B cell (primary cell): Measurements from ENCODE around the gene SAT2.

ENCODE experiments used
- EZH2 ChIP-seq: IDR thresholded peaks from 2 replicates; pipeline ENCODE4 v1.6.1; 2012; ENCODE audit warnings: borderline replicate concordance, low read depth, mild to moderate bottlenecking, moderate library complexity, low read length; ENCODE audit not compliant: insufficient read depth, poor library complexity, severe bottlenecking
- TF ChIP-seq, protein P1 (sequence below): fragments of 200-600 bp; IDR thresholded peaks from one replicate; pipeline ENCODE4 v1.8.0; 2022; ENCODE audit warnings: antibody characterized with exemption, mild to moderate bottlenecking

DNA sequence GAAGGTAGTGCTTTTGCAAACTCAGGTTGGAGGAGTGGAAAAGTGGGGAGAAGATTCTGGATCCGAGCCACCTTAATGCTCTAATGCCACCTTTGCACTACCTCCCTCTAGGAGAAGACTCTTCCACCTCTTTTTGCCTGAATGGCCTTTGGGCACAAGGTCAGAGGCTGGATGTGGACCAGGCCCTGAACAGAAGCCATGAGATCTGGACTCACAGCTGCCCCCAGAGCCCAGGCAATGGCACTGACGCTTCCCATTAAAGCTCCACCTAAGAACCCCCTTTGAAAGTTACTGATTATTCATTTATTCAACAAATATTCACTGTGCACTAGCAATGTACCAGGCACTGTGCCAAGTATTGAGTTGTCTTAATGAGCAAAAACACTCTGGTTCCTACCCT lies 5.5 kb upstream of the SAT2 start:
- TF ChIP-seq, protein P1, sequence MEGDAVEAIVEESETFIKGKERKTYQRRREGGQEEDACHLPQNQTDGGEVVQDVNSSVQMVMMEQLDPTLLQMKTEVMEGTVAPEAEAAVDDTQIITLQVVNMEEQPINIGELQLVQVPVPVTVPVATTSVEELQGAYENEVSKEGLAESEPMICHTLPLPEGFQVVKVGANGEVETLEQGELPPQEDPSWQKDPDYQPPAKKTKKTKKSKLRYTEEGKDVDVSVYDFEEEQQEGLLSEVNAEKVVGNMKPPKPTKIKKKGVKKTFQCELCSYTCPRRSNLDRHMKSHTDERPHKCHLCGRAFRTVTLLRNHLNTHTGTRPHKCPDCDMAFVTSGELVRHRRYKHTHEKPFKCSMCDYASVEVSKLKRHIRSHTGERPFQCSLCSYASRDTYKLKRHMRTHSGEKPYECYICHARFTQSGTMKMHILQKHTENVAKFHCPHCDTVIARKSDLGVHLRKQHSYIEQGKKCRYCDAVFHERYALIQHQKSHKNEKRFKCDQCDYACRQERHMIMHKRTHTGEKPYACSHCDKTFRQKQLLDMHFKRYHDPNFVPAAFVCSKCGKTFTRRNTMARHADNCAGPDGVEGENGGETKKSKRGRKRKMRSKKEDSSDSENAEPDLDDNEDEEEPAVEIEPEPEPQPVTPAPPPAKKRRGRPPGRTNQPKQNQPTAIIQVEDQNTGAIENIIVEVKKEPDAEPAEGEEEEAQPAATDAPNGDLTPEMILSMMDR: no peak
- TF ChIP-seq EZH2: no peak
